ENCODE data around the gene GABRB1.

GABRB1 gene

GRCh38 chr4:47386561-47387235 is 355.3 kb downstream of the GABRB1 start:
- Histone ChIP-seq H3K4me2 (ENCODE audit: low read depth, low read length, poor library complexity, severe bottlenecking) (no peak overlapping the region), H3K79me2 (ENCODE audit: insufficient read depth, low read length) (no peaks in the 10 kb centered on the region)

GRCh38 chr4:47390428-47391125 is 359.2 kb downstream of the GABRB1 start:
- H3K4me2 ChIP-seq (ENCODE audit: low read depth, low read length, poor library complexity, severe bottlenecking) = peak overlapping the region; percentile 24
- H3K9me2 ChIP-seq (replicated peaks; ENCODE audit: low read depth, low read length) = no peaks in the 10 kb centered on the region
- no peaks in the 10 kb centered on the region for H4K20me1 ChIP-seq (ENCODE audit: insufficient read depth, low read length, poor library complexity, severe bottlenecking)
- H2AFZ ChIP-seq (ENCODE audit: low read length) = no peak overlapping the region
- H3K36me3 ChIP-seq (ENCODE audit: insufficient read depth, low read length) = no peaks in the 10 kb centered on the region
- no peaks in the 10 kb centered on the region for H3K79me2 ChIP-seq (ENCODE audit: insufficient read depth, low read length)
- peaks cover 9% of the 10 kb centered on the region for H3K4me1 ChIP-seq (ENCODE audit: insufficient read depth, low read length, poor library complexity, severe bottlenecking)
- TF ChIP-seq CTCF (conservative IDR thresholded peaks at IDR 0.05; ENCODE audit: low read length) (no peak), EZH2phosphoT487 (IDR thresholded peaks at IDR 0.05; ENCODE audit: borderline replicate concordance) (no peak)
- H3K4me3 ChIP-seq (ENCODE audit: low read length, poor library complexity, severe bottlenecking) = no peak overlapping the region
- no peak overlapping the region for H3K9ac ChIP-seq (ENCODE audit: low read depth, low read length, poor library complexity, severe bottlenecking)
- H3F3A ChIP-seq (ENCODE audit: low read depth) = no peaks in the 10 kb centered on the region
- no peaks in the 10 kb centered on the region for H3K27me3 ChIP-seq (ENCODE audit: insufficient read depth, low read length, poor library complexity, severe bottlenecking)
- no peaks in the 10 kb centered on the region for H3K9me3 ChIP-seq (ENCODE audit: insufficient read depth, low read depth, low read length)

More at GRCh38 chr4:47386561-47387235, 355.3 kb downstream of the GABRB1 start:
- H3K9me2 ChIP-seq (replicated peaks; ENCODE audit: low read depth, low read length) = no peaks in the 10 kb centered on the region
- H2AFZ ChIP-seq (ENCODE audit: low read length) = no peak overlapping the region
- H3K27me3 ChIP-seq (ENCODE audit: insufficient read depth, low read length, poor library complexity, severe bottlenecking) = no peaks in the 10 kb centered on the region
- peaks cover 9% of the 10 kb centered on the region for H3K4me1 ChIP-seq (ENCODE audit: insufficient read depth, low read length, poor library complexity, severe bottlenecking)
- no peaks in the 10 kb centered on the region for H3K9me3 ChIP-seq (ENCODE audit: insufficient read depth, low read depth, low read length)
- no peaks in the 10 kb centered on the region for H3F3A ChIP-seq (ENCODE audit: low read depth)
- no peak overlapping the region for H3K9ac ChIP-seq (ENCODE audit: low read depth, low read length, poor library complexity, severe bottlenecking)
- TF ChIP-seq EZH2phosphoT487 (IDR thresholded peaks at IDR 0.05; ENCODE audit: borderline replicate concordance) = no peak
- TF ChIP-seq CTCF (conservative IDR thresholded peaks at IDR 0.05; ENCODE audit: low read length) = no peak
- no peaks in the 10 kb centered on the region for H4K20me1 ChIP-seq (ENCODE audit: insufficient read depth, low read length, poor library complexity, severe bottlenecking)
- no peak overlapping the region for H3K4me3 ChIP-seq (ENCODE audit: low read length, poor library complexity, severe bottlenecking)
- H3K36me3 ChIP-seq (ENCODE audit: insufficient read depth, low read length) = no peaks in the 10 kb centered on the region

GRCh38 chr4:47391256-47391655 is 359.9 kb downstream of the GABRB1 start:
- Histone ChIP-seq H4K20me1 (ENCODE audit: insufficient read depth, low read length, poor library complexity, severe bottlenecking) (no peaks in the 10 kb centered on the region), H3K4me1 (ENCODE audit: insufficient read depth, low read length, poor library complexity, severe bottlenecking) (peaks cover 9% of the 10 kb centered on the region), H3K27me3 (ENCODE audit: insufficient read depth, low read length, poor library complexity, severe bottlenecking) (no peaks in the 10 kb centered on the region), H3K9me3 (ENCODE audit: insufficient read depth, low read depth, low read length) (no peaks in the 10 kb centered on the region), H3F3A (ENCODE audit: low read depth) (no peaks in the 10 kb centered on the region), H3K9ac (ENCODE audit: low read depth, low read length, poor library complexity, severe bottlenecking) (no peak overlapping the region), H3K79me2 (ENCODE audit: insufficient read depth, low read length) (no peaks in the 10 kb centered on the region), H3K4me2 (ENCODE audit: low read depth, low read length, poor library complexity, severe bottlenecking) (no peak overlapping the region), H3K36me3 (ENCODE audit: insufficient read depth, low read length) (no peaks in the 10 kb centered on the region), H3K9me2 (replicated peaks; ENCODE audit: low read depth, low read length) (no peaks in the 10 kb centered on the region), H3K4me3 (ENCODE audit: low read length, poor library complexity, severe bottlenecking) (no peak overlapping the region), H2AFZ (ENCODE audit: low read length) (no peak overlapping the region)
- TF ChIP-seq EZH2phosphoT487 (IDR thresholded peaks at IDR 0.05; ENCODE audit: borderline replicate concordance) = no peak
- no peak for TF ChIP-seq CTCF (conservative IDR thresholded peaks at IDR 0.05; ENCODE audit: low read length)

Data from Loucy (cell line).